Esophagus squamous epithelium (tissue), 5 donors: Measurements from ENCODE around the gene TOR1AIP1. TPM values are rescaled to one million over a fixed set of nuclear protein-coding genes. Genes with fewer than 3 reads are reported as not detected.
"Not testable (repeated sequence)": the region's sequence is repeated elsewhere in the genome, so short reads cannot be mapped to it uniquely, and the experiment has no call there.

Experiments used
- DNase-seq: peaks from one replicate; lab custom pipeline; 2025; lab: John Stamatoyannopoulos, UW
- H3K27ac ChIP-seq, 4 donors: fragments of 200-600 bp; sonication (generic); one replicate each; pipeline ENCODE4 v1.5.1; 2016 to 2019; ENCODE audit warnings: mild to moderate bottlenecking in 1 of 4
- H3K27me3 ChIP-seq, 4 donors: fragments of 200-600 bp; sonication (generic); 1 replicate in 3 of 4; 2 replicates in 1 of 4; pipeline versions ENCODE4 v1.5.1 to v1.6.0; 2017 to 2021; ENCODE audit warnings: antibody characterized with exemption in 1 of 4
- H3K36me3 ChIP-seq, 3 donors: fragments of 200-600 bp; sonication (generic); one replicate each; pipeline ENCODE4 v1.5.1; 2016 to 2019
- H3K4me1 ChIP-seq, 3 donors: fragments of 200-600 bp; sonication (generic); one replicate each; pipeline ENCODE4 v1.5.1; 2017 to 2019
- H3K4me3 ChIP-seq, 4 donors: fragments of 200-600 bp; sonication (generic); 1 replicate in 3 of 4; 2 replicates in 1 of 4; pipeline ENCODE4 v1.5.1; 2016 to 2019; ENCODE audit warnings: mild to moderate bottlenecking in 2 of 4, moderate library complexity in 1 of 4
- H3K9me3 ChIP-seq, 3 donors: fragments of 200-600 bp; sonication (generic); one replicate each; pipeline ENCODE4 v1.5.1; 2016 to 2019
- CTCF ChIP-seq, 6 experiments: fragments of 450-650 bp in 4 of 6; fragments of 200-600 bp in 2 of 6; sonication (generic) in 2 of 6; IDR thresholded peaks; one replicate each; pipeline ENCODE4 v1.5.1; 2016 to 2019; ENCODE audit warnings: antibody characterized with exemption in 6 of 6, mild to moderate bottlenecking in 4 of 6, moderate library complexity in 4 of 6
- POLR2A ChIP-seq, 4 donors: fragments of 450-650 bp; IDR thresholded peaks; one replicate each; pipeline ENCODE4 v1.6.1; 2017; ENCODE audit warnings: antibody characterized with exemption in 4 of 4, mild to moderate bottlenecking in 4 of 4, moderate library complexity in 3 of 4
- WGBS, 2 donors: methylation state at CpG; one replicate each; pipeline ENCODE4 v1.1.5; 2018; 5-methylcytosine and 5-hydroxymethylcytosine counted together
- intact Hi-C: fragments of 100-400 bp; cut with DNase I; formaldehyde crosslinking; loops from one replicate; pipeline ENCODE4 v1.15.0; 2022
- total RNA-seq, 4 donors: library from RNA; depleted of rRNA; stranded (reverse); fragments of >200 nt; gene quantifications; one replicate each; pipeline ENCODE4 v1.1.0, GENCODE V29; 2016
- donor health status: DM: yes; HTN: yes; CAD: no.

The TOR1AIP1 gene
- total RNA-seq, result 10 to 100 TPM; 26.1 to 78.8 (median 35.3) TPM

DNA sequence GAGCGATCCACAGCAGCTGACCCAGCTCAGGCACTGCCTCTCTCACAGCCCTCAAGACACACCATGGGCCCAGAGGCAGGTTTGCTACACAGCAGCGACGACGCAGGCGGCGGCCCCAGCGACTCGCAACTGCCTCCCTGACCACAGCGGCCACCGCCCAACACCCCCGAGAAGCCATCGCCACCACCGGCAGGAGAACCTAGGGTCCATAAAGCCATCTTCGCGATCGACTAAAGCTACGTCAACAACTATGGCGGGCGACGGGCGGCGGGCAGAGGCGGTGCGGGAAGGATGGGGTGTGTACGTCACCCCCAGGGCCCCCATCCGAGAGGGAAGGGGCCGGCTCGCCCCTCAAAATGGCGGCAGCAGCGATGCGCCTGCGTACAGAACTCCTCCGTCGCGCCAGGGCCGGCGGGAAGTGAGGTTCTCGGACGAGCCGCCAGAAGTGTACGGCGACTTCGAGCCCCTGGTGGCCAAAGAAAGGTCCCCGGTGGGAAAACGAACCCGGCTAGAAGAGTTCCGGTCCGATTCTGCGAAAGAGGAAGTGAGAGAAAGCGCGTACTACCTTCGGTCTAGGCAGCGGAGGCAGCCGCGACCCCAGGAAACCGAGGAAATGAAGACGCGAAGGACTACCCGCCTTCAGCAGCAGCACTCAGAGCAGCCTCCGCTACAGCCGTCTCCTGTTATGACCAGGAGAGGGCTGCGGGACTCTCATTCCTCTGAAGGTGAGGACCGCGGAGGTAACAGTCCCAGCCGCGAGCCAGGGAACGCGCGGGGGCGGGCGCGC lies at the start of gene TOR1AIP1:
TSS of gene TOR1AIP1 (plus strand) at position 33 of the 787 bp plus-strand sequence. CDS start at position 251, 218 bp downstream.
- WGBS, 2 donors, result 0 to 1% methylated on average over 3 to 25 of the region's 72 CpGs
- TF ChIP-seq POLR2A (IDR thresholded peaks at IDR 0.05) (peak in 3 of 4 donors; percentile 52 to 88 (median 87)), CTCF (IDR thresholded peaks at IDR 0.05) (peak; percentile 45 to 80 (median 66))
- Histone ChIP-seq H3K9me3 (no peaks in the 10 kb centered on the region), H3K4me1 (peaks cover 0 to 61% (median 16%) of the 10 kb centered on the region in 3 donors), H3K4me3 (peak within 1 kb of the TSS; percentile 80 to 97 (median 84)), H3K27ac (peak within 1 kb of the TSS; percentile 99 to 100 (median 100)), H3K27me3 (no peaks in the 10 kb centered on the region), H3K36me3 (peaks cover 0 to 31% (median 0%) of the 10 kb centered on the region in 3 donors)
- DNase-seq, result peak; percentile 86
- intact Hi-C loops, result no loop called here

DNA sequence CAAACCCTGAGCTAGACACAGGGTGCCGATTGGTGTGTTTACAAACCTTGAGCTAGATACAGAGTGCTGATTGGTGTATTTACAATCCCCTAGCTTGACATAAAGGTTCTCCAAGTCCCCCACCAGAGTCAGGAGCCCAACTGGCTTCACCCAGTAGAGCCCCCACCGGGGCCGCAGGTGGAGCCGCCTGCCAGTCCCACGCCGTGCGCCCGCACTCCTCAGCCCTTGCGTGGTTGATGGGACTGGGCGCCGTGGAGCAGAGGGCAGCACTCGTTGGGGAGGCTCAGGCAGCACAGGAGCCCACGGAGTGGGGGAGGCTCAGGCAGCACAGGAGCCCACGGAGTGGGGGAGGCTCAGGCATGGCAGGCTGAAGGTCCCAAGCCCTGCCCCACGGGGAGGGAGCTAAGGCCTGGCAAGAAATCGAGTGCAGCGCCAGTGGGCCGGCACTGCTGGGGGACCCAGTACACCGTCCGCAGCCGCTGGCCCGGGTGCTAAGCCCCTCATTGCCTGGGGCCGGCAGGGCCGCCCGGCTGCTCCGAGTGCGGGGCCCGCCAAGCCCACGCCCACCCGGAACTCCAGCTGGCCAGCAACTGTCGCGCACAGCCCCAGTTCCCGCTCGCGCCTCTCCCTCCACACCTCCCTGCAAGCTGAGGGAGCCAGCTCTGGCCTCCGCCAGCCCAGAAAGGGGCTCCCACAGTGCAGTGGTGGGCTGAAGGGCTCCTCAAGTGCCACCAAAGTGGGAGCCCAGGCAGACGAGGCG lies 45.2 kb upstream of the TOR1AIP1 start:
- no CpG with 5 or more reads among the region's 38 CpGs for WGBS, 2 donors
- intact Hi-C loops, H3K27ac ChIP-seq, H3K4me1 ChIP-seq, H3K4me3 ChIP-seq, H3K27me3 ChIP-seq, DNase-seq, H3K9me3 ChIP-seq: not testable (repeated sequence)
- H3K36me3 ChIP-seq, result peaks cover 0 to 39% (median 4%) of the 10 kb centered on the region in 3 donors

GRCh38 chr1:179840107-179840506 lies 42.0 kb upstream of the TOR1AIP1 start:
- DNase-seq, result no peak
- Histone ChIP-seq H3K4me1 (no peaks in the 10 kb centered on the region), H3K27me3 (no peaks in the 10 kb centered on the region), H3K9me3 (no peaks in the 10 kb centered on the region), H3K27ac (no peak overlapping the region), H3K36me3 (peaks cover 0 to 68% (median 4%) of the 10 kb centered on the region in 3 donors), H3K4me3 (no peak overlapping the region)
- WGBS, 2 donors, result 81 to 94% methylated on average over 3 of the region's 3 CpGs
- intact Hi-C loops, result no loop called here
- TF ChIP-seq POLR2A (IDR thresholded peaks at IDR 0.05) (no peak), CTCF (IDR thresholded peaks at IDR 0.05) (no peak)

DNA sequence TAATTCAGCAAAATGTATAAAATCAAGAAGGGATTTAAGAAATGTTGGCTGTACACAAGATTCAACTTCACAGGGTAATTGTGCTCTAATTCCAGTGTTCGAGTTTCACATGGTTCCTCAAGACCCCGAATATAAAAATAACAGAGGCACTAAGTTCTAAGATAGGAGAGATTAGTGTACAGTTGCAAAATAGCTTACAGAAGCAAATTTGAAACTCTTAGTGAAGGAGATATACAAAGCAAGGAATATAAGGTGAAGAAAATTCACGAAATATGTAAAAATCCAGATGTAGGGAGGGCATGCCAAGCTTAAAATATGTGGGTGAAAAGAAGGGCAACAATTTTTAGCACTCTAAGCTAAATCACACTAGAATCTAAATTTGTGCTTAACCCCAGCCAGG lies 33.9 kb upstream of the TOR1AIP1 start:
- intact Hi-C loops, result no loop called here
- Histone ChIP-seq H3K27me3 (no peaks in the 10 kb centered on the region), H3K27ac (no peak overlapping the region), H3K4me1 (no peaks in the 10 kb centered on the region), H3K36me3 (peaks cover 20 to 100% (median 28%) of the 10 kb centered on the region in 3 donors), H3K4me3 (no peak overlapping the region), H3K9me3 (no peaks in the 10 kb centered on the region)
- DNase-seq, result no peak
- WGBS, 2 donors, result 93 to 95% methylated on average over 3 of the region's 3 CpGs
- TF ChIP-seq CTCF (IDR thresholded peaks at IDR 0.05) (no peak), POLR2A (IDR thresholded peaks at IDR 0.05) (no peak)

DNA sequence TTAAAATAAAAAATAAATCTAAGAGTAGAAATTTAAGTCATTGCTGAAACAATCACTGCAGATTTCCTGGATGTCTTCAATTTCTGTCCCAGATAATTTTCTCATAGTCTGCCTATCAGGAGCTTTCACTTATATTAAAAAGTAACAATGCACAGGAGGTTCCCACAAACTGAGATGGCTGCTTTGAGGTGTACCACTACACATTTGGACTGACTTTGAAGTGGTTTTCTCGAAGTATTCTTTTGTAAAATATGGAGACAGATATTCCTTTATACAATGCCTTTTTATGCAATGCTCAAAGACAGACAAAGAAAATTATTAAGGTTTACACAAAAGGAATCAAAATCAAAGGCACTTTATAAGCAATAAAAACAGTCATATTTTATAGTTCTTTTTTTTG lies 29.0 kb upstream of the TOR1AIP1 start:
- no peak overlapping the region for H3K4me3 ChIP-seq
- H3K9me3 ChIP-seq, result no peaks in the 10 kb centered on the region
- WGBS, 2 donors, result 93 to 96% methylated on average over 1 of the region's 1 CpG
- no peak for DNase-seq
- H3K27me3 ChIP-seq, result no peaks in the 10 kb centered on the region
- no peaks in the 10 kb centered on the region for H3K4me1 ChIP-seq
- H3K27ac ChIP-seq, result no peak overlapping the region
- peaks cover 8 to 98% (median 12%) of the 10 kb centered on the region in 3 donors for H3K36me3 ChIP-seq
- intact Hi-C loops, result no loop called here
- TF ChIP-seq CTCF (IDR thresholded peaks at IDR 0.05) (no peak), POLR2A (IDR thresholded peaks at IDR 0.05) (no peak)

DNA sequence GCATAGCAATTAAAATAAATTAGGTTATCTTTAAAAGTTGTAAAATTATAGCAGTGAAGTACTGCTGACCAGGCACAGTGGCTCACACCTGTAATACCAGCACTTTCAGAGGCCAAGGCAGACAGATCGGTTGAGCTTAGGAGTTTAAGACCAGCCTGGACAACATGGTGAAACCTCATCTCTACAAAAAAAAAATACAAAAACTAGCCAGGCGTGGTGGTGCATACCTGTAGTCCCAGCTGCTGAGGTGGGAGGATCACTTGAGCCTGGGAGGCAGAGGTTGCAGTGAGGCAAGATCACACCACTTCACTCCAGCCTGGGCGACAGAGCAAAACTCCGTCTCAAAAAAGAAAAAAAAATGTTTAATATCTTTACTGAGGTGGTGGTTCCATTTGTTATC lies 26.3 kb upstream of the TOR1AIP1 start:
- H3K9me3 ChIP-seq, H3K27me3 ChIP-seq, H3K27ac ChIP-seq, H3K4me1 ChIP-seq, DNase-seq, H3K4me3 ChIP-seq, intact Hi-C loops: not testable (repeated sequence)
- 87 to 95% methylated on average over 4 of the region's 4 CpGs for WGBS, 2 donors
- peaks cover 2 to 97% (median 3%) of the 10 kb centered on the region in 3 donors for H3K36me3 ChIP-seq
